SU-DHL-6 (cell line): ENCODE data around the gene FAM184A.

ENCODE experiments used
- H2AFZ ChIP-seq: fragments of 200-600 bp; sonication (generic); 2 replicates; pipeline ENCODE4 v1.6.1; 2014; ENCODE audit warnings: low read depth, mild to moderate bottlenecking, moderate library complexity, mixed read lengths, antibody characterized with exemption, low read length; ENCODE audit not compliant: severe bottlenecking
- H3F3A ChIP-seq: fragments of 200-600 bp; shearing (Covaris generic); 2 replicates; pipeline ENCODE4 v1.6.0; 2016; ENCODE audit warnings: antibody characterized with exemption, mild to moderate bottlenecking; ENCODE audit not compliant: insufficient read depth
- H3K27ac ChIP-seq: fragments of 200-600 bp; sonication (generic); 2 replicates; pipeline ENCODE4 v1.5.1; 2016; ENCODE audit warnings: low read depth, mild to moderate bottlenecking, low read length, moderate library complexity, mixed read lengths
- H3K27me3 ChIP-seq: fragments of 200-600 bp; sonication (generic), shearing (Covaris generic); 2 replicates; pipeline ENCODE4 v1.6.0; 2014; ENCODE audit warnings: mild to moderate bottlenecking, low read length
- H3K36me3 ChIP-seq: fragments of 200-600 bp; sonication (generic); 2 replicates; pipeline ENCODE4 v1.6.1; 2014; ENCODE audit warnings: mild to moderate bottlenecking, low read length, mixed read lengths
- H3K4me2 ChIP-seq: fragments of 300-600, 200-600 bp; shearing (Covaris generic), sonication (generic); 2 replicates; pipeline ENCODE4 v1.6.0; 2014; ENCODE audit warnings: low read length, low read depth, mild to moderate bottlenecking; ENCODE audit not compliant: poor library complexity, severe bottlenecking
- H3K4me3 ChIP-seq: fragments of 200-600 bp; sonication (generic); 2 replicates; pipeline ENCODE4 v1.5.1; 2014; ENCODE audit warnings: antibody characterized with exemption, low read length, mild to moderate bottlenecking, mixed read lengths; ENCODE audit not compliant: insufficient read depth, poor library complexity, severe bottlenecking
- H3K79me2 ChIP-seq: fragments of 200-600 bp; sonication (generic); 2 replicates; pipeline ENCODE4 v1.6.1; 2014; ENCODE audit warnings: mild to moderate bottlenecking, low read length, moderate library complexity; ENCODE audit not compliant: insufficient read depth
- H3K9ac ChIP-seq: fragments of 200-600 bp; sonication (generic); 2 replicates; pipeline ENCODE4 v1.7.0; 2014; ENCODE audit warnings: mild to moderate bottlenecking, low read length
- H3K9me2 ChIP-seq: fragments of 200-600 bp; sonication (generic); replicated peaks from 2 replicates; pipeline ENCODE4 v1.6.1; 2014; ENCODE audit warnings: low read length; ENCODE audit not compliant: insufficient read depth
- H3K9me3 ChIP-seq: fragments of 200-600 bp; sonication (generic); 2 replicates; pipeline ENCODE4 v1.6.1; 2014; ENCODE audit warnings: low read length, mixed read lengths; ENCODE audit not compliant: insufficient read depth
- H4K20me1 ChIP-seq: fragments of 200-600 bp; sonication (generic); 2 replicates; pipeline ENCODE4 v1.6.1; 2014; ENCODE audit warnings: low read depth, mild to moderate bottlenecking, antibody characterized with exemption, low read length, moderate library complexity, mixed read lengths
- CTCF ChIP-seq: fragments of 200-600 bp; sonication (generic); IDR thresholded peaks from one replicate; pipeline ENCODE4 v1.5.1; 2017; ENCODE audit warnings: antibody characterized with exemption, mild to moderate bottlenecking, low read length, moderate library complexity; ENCODE audit not compliant: insufficient read depth, poor library complexity, severe bottlenecking
- EZH2phosphoT487 ChIP-seq: fragments of 200-600 bp; sonication (generic), shearing (Covaris generic); conservative IDR thresholded peaks from 2 replicates; pipeline ENCODE4 v1.6.1; 2018; ENCODE audit warnings: mild to moderate bottlenecking, antibody characterized with exemption, low read length, moderate library complexity, mixed read lengths

Gene FAM184A

GRCh38 chr6:119075200-119075981 lies 3.1 kb downstream of the FAM184A start:
- H3K9me3 ChIP-seq: no peaks in the 10 kb centered on the region
- TF ChIP-seq CTCF (no peak), EZH2phosphoT487 (no peak)
- no peaks in the 10 kb centered on the region for H3K79me2 ChIP-seq
- no peaks in the 10 kb centered on the region for H3K36me3 ChIP-seq
- H3K4me2 ChIP-seq: no peak overlapping the region
- H4K20me1 ChIP-seq: no peaks in the 10 kb centered on the region
- no peak overlapping the region for H3K9ac ChIP-seq
- H3K27ac ChIP-seq: no peak overlapping the region
- H3K9me2 ChIP-seq: no peaks in the 10 kb centered on the region
- no peaks in the 10 kb centered on the region for H3F3A ChIP-seq
- H2AFZ ChIP-seq: no peak overlapping the region
- H3K4me3 ChIP-seq: no peak overlapping the region
- H3K27me3 ChIP-seq: no peaks in the 10 kb centered on the region

GRCh38 chr6:119073307-119074051 lies 5.0 kb downstream of the FAM184A start:
- no peak overlapping the region for H3K4me3 ChIP-seq
- H3F3A ChIP-seq: no peaks in the 10 kb centered on the region
- no peak overlapping the region for H3K9ac ChIP-seq
- no peaks in the 10 kb centered on the region for H3K36me3 ChIP-seq
- H3K4me2 ChIP-seq: no peak overlapping the region
- TF ChIP-seq CTCF (no peak), EZH2phosphoT487 (no peak)
- H3K27ac ChIP-seq: no peak overlapping the region
- no peaks in the 10 kb centered on the region for H4K20me1 ChIP-seq
- no peaks in the 10 kb centered on the region for H3K9me3 ChIP-seq
- no peaks in the 10 kb centered on the region for H3K9me2 ChIP-seq
- no peaks in the 10 kb centered on the region for H3K27me3 ChIP-seq
- H3K79me2 ChIP-seq: no peaks in the 10 kb centered on the region
- no peak overlapping the region for H2AFZ ChIP-seq

GRCh38 chr6:119071576-119071975 lies 6.9 kb downstream of the FAM184A start:
- Histone ChIP-seq H3F3A (no peaks in the 10 kb centered on the region), H3K27ac (no peak overlapping the region), H3K27me3 (no peaks in the 10 kb centered on the region), H3K4me2 (no peak overlapping the region), H3K36me3 (no peaks in the 10 kb centered on the region), H3K9ac (no peak overlapping the region), H4K20me1 (no peaks in the 10 kb centered on the region), H3K9me3 (no peaks in the 10 kb centered on the region), H3K9me2 (no peaks in the 10 kb centered on the region), H3K79me2 (no peaks in the 10 kb centered on the region), H2AFZ (no peak overlapping the region), H3K4me3 (no peak overlapping the region)
- TF ChIP-seq CTCF (no peak), EZH2phosphoT487 (no peak)
